Ascending aorta (tissue), 2 donors: ENCODE measurements around the gene PTPRF. TPM values are rescaled to one million over a fixed set of nuclear protein-coding genes. Genes with fewer than 3 reads are reported as not detected.

ENCODE experiments used
- DNase-seq, 2 donors: peaks; one replicate each; pipeline ENCODE4 v3.0.0-alpha.2; 2019; ENCODE audit warnings: low spot score in 2 of 2
- H3K27ac ChIP-seq, 2 donors: fragments of 200-600 bp; sonication (generic); one replicate each; pipeline ENCODE4 v1.5.1; 2016 to 2017; ENCODE audit warnings: mild to moderate bottlenecking in 1 of 2
- H3K27me3 ChIP-seq: fragments of 200-600 bp; sonication (generic); one replicate; pipeline ENCODE4 v1.5.1; 2017
- H3K36me3 ChIP-seq, 2 donors: fragments of 200-600 bp; sonication (generic); one replicate each; pipeline ENCODE4 v1.5.1; 2016
- H3K4me1 ChIP-seq, 2 donors: fragments of 200-600 bp; sonication (generic); one replicate each; pipeline ENCODE4 v1.5.1; 2016 to 2017; ENCODE audit warnings: mild to moderate bottlenecking in 1 of 2
- H3K4me3 ChIP-seq, 2 donors: fragments of 200-600 bp; sonication (generic); one replicate each; pipeline ENCODE4 v1.5.1; 2016 to 2017; ENCODE audit warnings: mild to moderate bottlenecking in 1 of 2
- H3K9me3 ChIP-seq, 2 donors: fragments of 200-600 bp; sonication (generic); one replicate each; pipeline ENCODE4 v1.5.1; 2016
- CTCF ChIP-seq, 3 experiments: fragments of 200-600 bp in 2 of 3; fragments of 450-650 bp in 1 of 3; sonication (generic) in 2 of 3; IDR thresholded peaks; one replicate each; pipeline ENCODE4 v1.5.1; 2016 to 2019; ENCODE audit warnings: antibody characterized with exemption in 3 of 3, mild to moderate bottlenecking in 1 of 3, moderate library complexity in 1 of 3
- intact Hi-C: fragments of 100-400 bp; cut with DNase I; formaldehyde crosslinking; loops from one replicate; pipeline ENCODE4 v1.15.1; 2023
- total RNA-seq: library from RNA; depleted of rRNA; stranded (reverse); fragments of >200 nt; gene quantifications from one replicate; pipeline ENCODE4 v1.1.0, GENCODE V29; 2016

PTPRF gene
- total RNA-seq, 1 donor from 2014 or later, result 43.6 TPM

- intact Hi-C loops, result no loop called here
- DNase-seq, result no peak
- Histone ChIP-seq H3K4me3 (no peak overlapping the region), H3K9me3 (no peaks in the 10 kb centered on the region), H3K36me3 (peaks cover 38 to 59% of the 10 kb centered on the region in 2 donors), H3K4me1 (no peaks in the 10 kb centered on the region), H3K27ac (no peak overlapping the region), H3K27me3 (no peaks in the 10 kb centered on the region)
- TF ChIP-seq CTCF (IDR thresholded peaks at IDR 0.05), result no peak
These were observed 85.7 kb downstream of the PTPRF start for GRCh38 chr1:43616383-43616782.

GRCh38 chr1:43617011-43617410 is 86.3 kb downstream of the PTPRF start:
- TF ChIP-seq CTCF (IDR thresholded peaks at IDR 0.05), result no peak
- Histone ChIP-seq H3K9me3 (no peaks in the 10 kb centered on the region), H3K27ac (no peak overlapping the region), H3K4me1 (no peaks in the 10 kb centered on the region), H3K36me3 (peaks cover 38 to 66% of the 10 kb centered on the region in 2 donors), H3K27me3 (no peaks in the 10 kb centered on the region), H3K4me3 (no peak overlapping the region)
- no peak for DNase-seq
- intact Hi-C loops, result no loop called here

- H3K36me3 ChIP-seq, result peaks cover 38 to 71% of the 10 kb centered on the region in 2 donors
- no peak for DNase-seq
- no peak overlapping the region for H3K4me3 ChIP-seq
- no peaks in the 10 kb centered on the region for H3K4me1 ChIP-seq
- no peak for TF ChIP-seq CTCF (IDR thresholded peaks at IDR 0.05)
- no peaks in the 10 kb centered on the region for H3K9me3 ChIP-seq
- H3K27ac ChIP-seq, result no peak overlapping the region
- H3K27me3 ChIP-seq, result no peaks in the 10 kb centered on the region
- intact Hi-C loops, result no loop called here
These were observed 87.0 kb downstream of the PTPRF start for GRCh38 chr1:43617668-43618067.

- H3K4me3 ChIP-seq, result no peak overlapping the region
- H3K4me1 ChIP-seq, result no peaks in the 10 kb centered on the region
- DNase-seq, result no peak
- H3K27ac ChIP-seq, result no peak overlapping the region
- H3K9me3 ChIP-seq, result no peaks in the 10 kb centered on the region
- no peaks in the 10 kb centered on the region for H3K27me3 ChIP-seq
- intact Hi-C loops, result no loop called here
- TF ChIP-seq CTCF (IDR thresholded peaks at IDR 0.05), result no peak
- H3K36me3 ChIP-seq, result peaks cover 30 to 65% of the 10 kb centered on the region in 2 donors
These were observed 88.0 kb downstream of the PTPRF start for GRCh38 chr1:43618521-43619313.

- H3K4me3 ChIP-seq, result no peak overlapping the region
- TF ChIP-seq CTCF (IDR thresholded peaks at IDR 0.05), result no peak
- intact Hi-C loops, result no loop called here
These were observed 88.7 kb downstream of the PTPRF start for GRCh38 chr1:43619314-43619790.

More at GRCh38 chr1:43619314-43619790, 88.7 kb downstream of the PTPRF start:
- no peaks in the 10 kb centered on the region for H3K4me1 ChIP-seq
- no peak overlapping the region for H3K27ac ChIP-seq
- no peaks in the 10 kb centered on the region for H3K9me3 ChIP-seq
- H3K27me3 ChIP-seq, result no peaks in the 10 kb centered on the region
- DNase-seq, result no peak
- H3K36me3 ChIP-seq, result peaks cover 30 to 59% of the 10 kb centered on the region in 2 donors
